ENCODE data around the gene LMNTD2. TPM values are rescaled to one million over a fixed set of nuclear protein-coding genes. Genes with fewer than 3 reads are reported as not detected.

The LMNTD2 gene
- total and polyA plus RNA-seq, 2 of the 13 experiments (the other 11 are each of a cell fraction or from before 2014, with no cell fraction given): 1.1 to 3.1 TPM

DNA sequence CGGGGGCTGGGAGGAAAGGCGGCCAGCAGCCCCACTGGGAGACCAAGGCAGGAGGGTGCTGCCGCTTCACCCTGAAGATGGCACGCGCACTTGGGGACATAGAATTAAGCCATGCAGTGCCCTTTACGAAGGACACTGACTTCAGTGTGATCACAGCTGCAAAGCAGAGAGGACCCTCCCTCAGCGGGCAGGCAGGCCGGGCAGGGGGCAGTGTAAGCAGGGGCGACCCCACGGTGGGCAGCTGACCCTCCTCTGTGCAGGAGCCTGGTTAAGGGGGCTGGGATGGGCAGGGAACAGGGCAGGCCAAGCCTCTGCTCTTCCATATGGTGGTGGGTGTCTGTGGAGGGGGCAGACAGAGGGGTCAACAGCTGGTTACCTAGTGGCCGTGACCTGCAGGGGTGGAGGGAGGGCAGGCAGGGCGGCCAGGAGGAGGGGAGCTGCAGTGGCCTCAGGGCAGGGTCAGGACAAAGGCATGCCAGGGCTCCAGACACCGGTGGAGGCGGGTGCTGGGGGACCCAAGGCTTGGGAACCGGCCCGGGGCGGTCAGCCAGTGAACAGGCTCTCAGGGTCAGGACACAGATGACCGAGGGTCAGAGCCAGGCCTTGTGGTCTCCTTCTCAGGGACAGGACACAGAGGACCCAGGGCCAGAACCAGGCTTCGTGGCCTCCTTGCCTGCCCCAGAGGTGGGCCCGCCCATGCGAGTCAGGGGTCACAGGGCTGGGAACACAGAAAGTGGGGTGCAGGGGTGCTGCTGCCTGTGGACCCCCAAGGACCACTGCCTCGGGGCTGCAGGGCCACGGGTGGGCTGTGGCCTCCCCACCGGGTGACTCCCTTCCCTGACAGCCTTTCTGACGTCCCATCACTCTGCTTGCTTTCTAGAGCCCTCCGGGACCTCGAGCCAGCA, 7.2 kb downstream of the LMNTD2 start (continued):
- peak; percentile 57 for TF ChIP-seq ZBTB7A (CRISPR knock-in tag; IDR thresholded peaks at IDR 0.05)
- no peak for TF ChIP-seq GZF1 (CRISPR knock-in tag; IDR thresholded peaks at IDR 0.05)
- TF ChIP-seq AKNA (CRISPR knock-in tag; IDR thresholded peaks at IDR 0.05; ENCODE audit: borderline replicate concordance): no peak
- peak; percentile 12 for TF ChIP-seq ZNF687 (CRISPR knock-in tag; IDR thresholded peaks at IDR 0.05)
- no peak for TF ChIP-seq MIER3 (CRISPR knock-in tag; IDR thresholded peaks at IDR 0.05; ENCODE audit: borderline replicate concordance)
- no peak for TF ChIP-seq SCMH1 (CRISPR knock-in tag; IDR thresholded peaks at IDR 0.05; ENCODE audit: borderline replicate concordance)
- no peak for TF ChIP-seq THAP9 (CRISPR knock-in tag; IDR thresholded peaks at IDR 0.05; ENCODE audit: borderline replicate concordance)
- TF ChIP-seq, protein P1, sequence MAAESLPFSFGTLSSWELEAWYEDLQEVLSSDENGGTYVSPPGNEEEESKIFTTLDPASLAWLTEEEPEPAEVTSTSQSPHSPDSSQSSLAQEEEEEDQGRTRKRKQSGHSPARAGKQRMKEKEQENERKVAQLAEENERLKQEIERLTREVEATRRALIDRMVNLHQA (CRISPR knock-in tag; IDR thresholded peaks at IDR 0.05): no peak
- no peak for TF ChIP-seq ZNF235 (CRISPR knock-in tag; IDR thresholded peaks at IDR 0.05; ENCODE audit: borderline replicate concordance)

All from HepG2 (cell line).